T-helper 1 cell treated with Interleukin-12 subunit alpha and Interleukin-12 subunit beta and Interleukin-4 antibody, amounts not matched to agents 30 ng/mL and 1 ng/mL, for 36 hours (primary cell): ENCODE measurements around the gene DPT. TPM values are rescaled to one million over a fixed set of nuclear protein-coding genes. Genes with fewer than 3 reads are reported as not detected.

Experiments
- intact Hi-C: fragments of 100-400 bp; cut with micrococcal nuclease; formaldehyde crosslinking; loops from one replicate; pipeline ENCODE4 v1.15.1; 2024
- total RNA-seq: library from RNA; stranded (reverse); gene quantifications from 2 replicates; pipeline ENCODE4 v1.2.3, GENCODE V29; 2022

Gene DPT
- total RNA-seq, 1 donor from 2014 or later, result not detected

- intact Hi-C loops, result loop anchor here (10.0 kb wide), 1 partner anchor 608 kb away; no protein-coding TSS in a partner anchor
These were observed 7.5 kb upstream of the DPT start for GRCh38 chr1:168736520-168736919.

GRCh38 chr1:168735974-168736373, 7.0 kb upstream of the DPT start:
- intact Hi-C loops, result loop anchor here (10.0 kb wide), 1 partner anchor 609 kb away; no protein-coding TSS in a partner anchor

GRCh38 chr1:168734946-168735345, 5.9 kb upstream of the DPT start:
- intact Hi-C loops, result loop anchor here (10.0 kb wide), 1 partner anchor 610 kb away; no protein-coding TSS in a partner anchor

GRCh38 chr1:168734271-168734670, 5.3 kb upstream of the DPT start:
- intact Hi-C loops, result loop anchor here (10.0 kb wide), 1 partner anchor 611 kb away; no protein-coding TSS in a partner anchor

GRCh38 chr1:168733241-168733640, 4.2 kb upstream of the DPT start:
- intact Hi-C loops, result loop anchor here (10.0 kb wide), 1 partner anchor 612 kb away; no protein-coding TSS in a partner anchor

- intact Hi-C loops, result loop anchor here (10.0 kb wide), 1 partner anchor 612 kb away; no protein-coding TSS in a partner anchor
These were observed 3.7 kb upstream of the DPT start for GRCh38 chr1:168732736-168733135.

GRCh38 chr1:168731244-168731953, 2.4 kb upstream of the DPT start:
- intact Hi-C loops, result loop anchor here (10.0 kb wide), 1 partner anchor 613 kb away; no protein-coding TSS in a partner anchor

- intact Hi-C loops, result no loop called here
These were observed 398 bp upstream of the DPT start for GRCh38 chr1:168729405-168729802.

GRCh38 chr1:168726719-168727118, 2.3 kb downstream of the DPT start:
- intact Hi-C loops, result no loop called here

- intact Hi-C loops, result no loop called here
These were observed 2.7 kb downstream of the DPT start for GRCh38 chr1:168726281-168726680.

GRCh38 chr1:168725831-168726230, 3.2 kb downstream of the DPT start:
- intact Hi-C loops, result no loop called here

- intact Hi-C loops, result no loop called here
These were observed 3.9 kb downstream of the DPT start for GRCh38 chr1:168725060-168725459.

- intact Hi-C loops, result no loop called here
These were observed 6.0 kb downstream of the DPT start for GRCh38 chr1:168723000-168723399.

GRCh38 chr1:168720839-168721238, 8.2 kb downstream of the DPT start:
- intact Hi-C loops, result no loop called here

GRCh38 chr1:168719306-168720111, 9.5 kb downstream of the DPT start:
- intact Hi-C loops, result no loop called here

GRCh38 chr1:168717906-168718891, 10.8 kb downstream of the DPT start:
- intact Hi-C loops, result no loop called here

- intact Hi-C loops, result no loop called here
These were observed 15.0 kb downstream of the DPT start for GRCh38 chr1:168714012-168714411.

GRCh38 chr1:168709405-168710363, 19.3 kb downstream of the DPT start:
- intact Hi-C loops, result no loop called here

GRCh38 chr1:168708698-168709404, 20.2 kb downstream of the DPT start:
- intact Hi-C loops, result no loop called here
